DND-41 (cell line): Measurements from ENCODE around the gene TMEM88.

Experiments
- ATAC-seq: fragments of 200-7000 bp; cut with Tn5 transposase; 3 replicates; pipeline ENCODE4 v1.9.1; 2021; ENCODE audit warnings: low read depth; ENCODE audit not compliant: insufficient read depth
- DNase-seq: peaks from one replicate; pipeline ENCODE4 v3.0.0-alpha.2; 2020
- H2AFZ ChIP-seq: 2 replicates; pipeline ENCODE4 v1.6.0; 2012; ENCODE audit warnings: low read depth, low read length
- H3K27ac ChIP-seq: 2 replicates; pipeline ENCODE4 v1.5.1; 2012; ENCODE audit warnings: low read length, inconsistent platforms
- H3K27me3 ChIP-seq: fragments of 200-600 bp; sonication (generic); 2 replicates; pipeline ENCODE4 v1.6.0; 2012; ENCODE audit warnings: low read length, mild to moderate bottlenecking, inconsistent platforms; ENCODE audit not compliant: insufficient read depth, poor library complexity
- H3K36me3 ChIP-seq: 2 replicates; pipeline ENCODE4 v1.5.1; 2012; ENCODE audit warnings: low read length, inconsistent platforms; ENCODE audit not compliant: insufficient read depth
- H3K4me1 ChIP-seq: 2 replicates; pipeline ENCODE4 v1.5.1; 2012; ENCODE audit warnings: mild to moderate bottlenecking, low read length; ENCODE audit not compliant: insufficient read depth
- H3K4me2 ChIP-seq: 2 replicates; pipeline ENCODE4 v1.6.0; 2012; ENCODE audit warnings: mild to moderate bottlenecking, moderate library complexity, low read length, inconsistent platforms; ENCODE audit not compliant: insufficient read depth
- H3K4me3 ChIP-seq, 2 experiments: fragments of 200-600 bp in 1 of 2; shearing (Covaris generic) in 1 of 2; 2 replicates each; pipeline ENCODE4 v1.5.1; 2012 to 2016; ENCODE audit warnings: inconsistent platforms in 2 of 2, low read length in 2 of 2, mild to moderate bottlenecking in 2 of 2, low read depth in 1 of 2, moderate library complexity in 1 of 2
- H3K79me2 ChIP-seq: 2 replicates; pipeline ENCODE4 v1.6.0; 2012; ENCODE audit warnings: low read length, inconsistent platforms; ENCODE audit not compliant: insufficient read depth
- H3K9ac ChIP-seq: 2 replicates; pipeline ENCODE4 v1.6.0; 2012; ENCODE audit warnings: low read depth, mild to moderate bottlenecking, inconsistent platforms, low read length, moderate library complexity
- H3K9me3 ChIP-seq: 2 replicates; pipeline ENCODE4 v1.5.1; 2012; ENCODE audit warnings: low read length, moderate library complexity, mild to moderate bottlenecking, inconsistent platforms; ENCODE audit not compliant: insufficient read depth, severe bottlenecking
- H4K20me1 ChIP-seq: 2 replicates; pipeline ENCODE4 v1.6.0; 2012; ENCODE audit warnings: low read length; ENCODE audit not compliant: insufficient read depth
- CTCF ChIP-seq: IDR thresholded peaks from 2 replicates; pipeline ENCODE4 v1.5.1; 2012; ENCODE audit warnings: borderline replicate concordance, low read length, moderate library complexity, mild to moderate bottlenecking; ENCODE audit not compliant: poor library complexity, severe bottlenecking; ENCODE audit errors: extremely low read depth
- EZH2 ChIP-seq: IDR thresholded peaks from 3 replicates; pipeline ENCODE4 v1.6.1; 2012; ENCODE audit warnings: borderline replicate concordance, low read depth, mild to moderate bottlenecking, moderate library complexity, low read length, inconsistent platforms; ENCODE audit not compliant: severe bottlenecking

TMEM88 gene

GRCh38 chr17:7833011-7833794 lies 21.7 kb upstream of the TMEM88 start:
- H3K4me3 ChIP-seq: peak overlapping the region; percentile 21 to 66; a peak in 3 of 4 replicates
- peak overlapping the region; percentile 90 for H3K4me2 ChIP-seq
- H2AFZ ChIP-seq: peak overlapping the region; percentile 73
- 0 out of 2 replicates have a peak, but pooled peaks cover 2% of the 10 kb centered on the region for H4K20me1 ChIP-seq
- no peaks in the 10 kb centered on the region for H3K36me3 ChIP-seq
- no peaks in the 10 kb centered on the region for H3K9me3 ChIP-seq
- H3K79me2 ChIP-seq: no peaks in the 10 kb centered on the region
- H3K27me3 ChIP-seq: peaks cover 27% of the 10 kb centered on the region
- DNase-seq (no peak), ATAC-seq (no peak)
- no peak overlapping the region for H3K27ac ChIP-seq
- TF ChIP-seq EZH2 (no peak), CTCF (no peak)
- H3K9ac ChIP-seq: peak overlapping the region; percentile 44
- H3K4me1 ChIP-seq: peaks cover 51% of the 10 kb centered on the region

- peak; percentile 62 for ATAC-seq
- Histone ChIP-seq H2AFZ (peak within 1 kb of the TSS; percentile 73), H3K9ac (peak within 1 kb of the TSS; percentile 44)
Measured at GRCh38 chr17:7833795-7834541, 20.9 kb upstream of the TMEM88 start, which contains the start of gene KDM6B. KDM6B (plus strand) TSS chr17:7834217; CDS start chr17:7845555, 11,338 bp downstream.

GRCh38 chr17:7834542-7834956 lies 20.3 kb upstream of the TMEM88 start:
- Histone ChIP-seq H2AFZ (peak overlapping the region; percentile 54), H4K20me1 (peaks cover 10% of the 10 kb centered on the region), H3K36me3 (no peaks in the 10 kb centered on the region), H3K79me2 (no peaks in the 10 kb centered on the region), H3K4me3 (peak overlapping the region; percentile 21 to 66), H3K9ac (peak overlapping the region; percentile 44), H3K4me1 (peaks cover 60% of the 10 kb centered on the region), H3K27me3 (peaks cover 32% of the 10 kb centered on the region), H3K4me2 (peak overlapping the region; percentile 90), H3K27ac (peak overlapping the region; percentile 73), H3K9me3 (no peaks in the 10 kb centered on the region)
- peak; percentile 1; the same call in 2 of the 3 replicates for ATAC-seq
- TF ChIP-seq EZH2 (no peak), CTCF (no peak)
- DNase-seq: no peak

More at GRCh38 chr17:7833795-7834541, 20.9 kb upstream of the TMEM88 start, which contains the start of gene KDM6B:
- peak within 1 kb of the TSS; percentile 21 to 66 for H3K4me3 ChIP-seq
- DNase-seq: peak; percentile 85
- peak within 1 kb of the TSS; percentile 90 for H3K4me2 ChIP-seq
- peaks cover 58% of the 10 kb centered on the region for H3K4me1 ChIP-seq
- TF ChIP-seq CTCF: no peak
- no peak for TF ChIP-seq EZH2
- H3K79me2 ChIP-seq: no peaks in the 10 kb centered on the region
- peaks cover 32% of the 10 kb centered on the region for H3K27me3 ChIP-seq
- no peaks in the 10 kb centered on the region for H3K9me3 ChIP-seq
- peak within 1 kb of the TSS; percentile 73 for H3K27ac ChIP-seq
- no peaks in the 10 kb centered on the region for H3K36me3 ChIP-seq
- H4K20me1 ChIP-seq: peaks cover 7% of the 10 kb centered on the region
